ENCODE data around the gene SPINT1. TPM values are rescaled to one million over a fixed set of nuclear protein-coding genes. Genes with fewer than 3 reads are reported as not detected.

The SPINT1 gene
- total and polyA plus RNA-seq, 2 of the 13 experiments (the other 11 are each of a cell fraction or from before 2014, with no cell fraction given) = 0.49 to 2.5 TPM

DNA sequence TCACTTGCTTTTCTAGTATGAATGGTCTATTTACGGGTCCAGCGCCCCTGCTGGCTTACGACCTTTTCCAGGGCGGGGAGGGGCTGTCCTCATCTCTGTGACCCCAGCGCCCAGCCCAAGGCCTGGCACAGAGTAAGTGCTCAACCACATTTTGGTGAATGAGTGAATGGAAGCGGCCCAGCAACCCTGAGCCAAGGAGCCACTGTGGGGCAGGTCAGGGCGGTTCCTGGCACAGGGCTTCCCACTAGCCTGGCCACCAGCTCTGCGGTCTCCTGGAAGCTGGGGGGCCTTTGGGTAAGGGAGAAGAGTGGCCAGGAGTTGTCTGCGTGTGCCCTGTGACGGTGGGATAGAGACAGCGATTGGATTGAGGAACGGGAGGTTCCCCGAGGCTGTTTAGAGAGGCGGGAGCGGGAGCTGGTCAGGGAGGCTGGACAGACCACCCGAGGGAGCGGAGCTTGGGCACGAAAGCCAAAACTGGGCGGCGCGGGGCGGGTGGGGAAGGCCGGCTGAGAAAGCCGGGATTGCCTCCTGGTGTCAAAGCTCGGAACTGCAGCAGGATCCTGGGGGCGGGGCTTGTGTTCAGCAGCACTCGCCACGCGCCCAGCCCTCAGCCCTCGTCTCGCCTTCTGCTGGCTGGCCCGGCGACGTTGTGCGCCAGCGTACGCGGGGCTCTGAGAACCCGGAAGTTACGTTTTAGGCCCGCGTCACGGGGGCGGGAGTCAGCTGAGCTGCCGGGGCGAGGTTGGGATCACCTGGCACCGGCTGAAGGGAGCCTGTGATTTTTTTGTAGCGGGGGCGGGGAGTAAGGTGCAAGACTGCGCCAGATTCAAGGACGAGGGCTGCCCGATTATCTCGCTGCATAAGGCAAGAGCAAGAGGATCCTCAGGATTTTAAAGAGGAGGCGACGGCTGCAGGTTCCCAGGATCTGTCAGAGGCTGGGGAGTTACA is 50.2 kb downstream of the SPINT1 start, which contains the start of gene VPS18 (continued):
- TF ChIP-seq HNRNPLL (IDR thresholded peaks at IDR 0.05; ENCODE audit: low read depth, low read length, poor library complexity, severe bottlenecking) (peak; percentile 83), ZNF33B (CRISPR knock-in tag; IDR thresholded peaks at IDR 0.05) (peak; percentile 28; the same call in 1 of the 2 replicates), SCMH1 (CRISPR knock-in tag; IDR thresholded peaks at IDR 0.05; ENCODE audit: borderline replicate concordance) (no peak), ZBTB20 (CRISPR knock-in tag; IDR thresholded peaks at IDR 0.05; ENCODE audit: borderline replicate concordance, low read depth) (0 out of 2 replicates have a peak, but pooled peaks have one; percentile 57), ZC3H4 (CRISPR knock-in tag; IDR thresholded peaks at IDR 0.05; ENCODE audit: borderline replicate concordance) (0 out of 2 replicates have a peak, but pooled peaks have one; percentile 48), HHEX (CRISPR knock-in tag; IDR thresholded peaks at IDR 0.05) (no peak), RARG (CRISPR knock-in tag; IDR thresholded peaks at IDR 0.05; ENCODE audit: low read depth) (no peak), ZNF33A (CRISPR knock-in tag; IDR thresholded peaks at IDR 0.05; ENCODE audit: borderline replicate concordance) (no peak), SAP130 (CRISPR knock-in tag; IDR thresholded peaks at IDR 0.05; ENCODE audit: low read depth) (peak; percentile 97), ZBTB7A (CRISPR knock-in tag; IDR thresholded peaks at IDR 0.05) (no peak), ZNF850 (CRISPR knock-in tag; conservative IDR thresholded peaks at IDR 0.05) (no peak), STAT5B (CRISPR knock-in tag; IDR thresholded peaks at IDR 0.05) (no peak), ZNF737 (CRISPR knock-in tag; IDR thresholded peaks at IDR 0.05; ENCODE audit: borderline replicate concordance) (no peak), ZNF350 (CRISPR knock-in tag; IDR thresholded peaks at IDR 0.05; ENCODE audit: borderline replicate concordance, low read depth) (peak; percentile 62; the same call in 1 of the 2 replicates), PHF21A (CRISPR knock-in tag; IDR thresholded peaks at IDR 0.05) (0 out of 2 replicates have a peak, but pooled peaks have one; percentile 30), TAF15 (IDR thresholded peaks at IDR 0.05; ENCODE audit: low read depth, low read length, poor library complexity, severe bottlenecking) (no peak), ZMYM3 (CRISPR knock-in tag; IDR thresholded peaks at IDR 0.05) (no peak; the same call in none of the 2 replicates), ZNF296 (CRISPR knock-in tag; conservative IDR thresholded peaks at IDR 0.05) (peak; percentile 68), RAD21 (CRISPR knock-in tag; IDR thresholded peaks at IDR 0.05) (peak; percentile 86), SMARCC2 (IDR thresholded peaks at IDR 0.05) (no peak)
- TF ChIP-seq, protein P1, sequence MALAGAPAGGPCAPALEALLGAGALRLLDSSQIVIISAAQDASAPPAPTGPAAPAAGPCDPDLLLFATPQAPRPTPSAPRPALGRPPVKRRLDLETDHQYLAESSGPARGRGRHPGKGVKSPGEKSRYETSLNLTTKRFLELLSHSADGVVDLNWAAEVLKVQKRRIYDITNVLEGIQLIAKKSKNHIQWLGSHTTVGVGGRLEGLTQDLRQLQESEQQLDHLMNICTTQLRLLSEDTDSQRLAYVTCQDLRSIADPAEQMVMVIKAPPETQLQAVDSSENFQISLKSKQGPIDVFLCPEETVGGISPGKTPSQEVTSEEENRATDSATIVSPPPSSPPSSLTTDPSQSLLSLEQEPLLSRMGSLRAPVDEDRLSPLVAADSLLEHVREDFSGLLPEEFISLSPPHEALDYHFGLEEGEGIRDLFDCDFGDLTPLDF (CRISPR knock-in tag; IDR thresholded peaks at IDR 0.05) = peak; percentile 70; the same call in 1 of the 2 replicates
- TF ChIP-seq, protein P2, sequence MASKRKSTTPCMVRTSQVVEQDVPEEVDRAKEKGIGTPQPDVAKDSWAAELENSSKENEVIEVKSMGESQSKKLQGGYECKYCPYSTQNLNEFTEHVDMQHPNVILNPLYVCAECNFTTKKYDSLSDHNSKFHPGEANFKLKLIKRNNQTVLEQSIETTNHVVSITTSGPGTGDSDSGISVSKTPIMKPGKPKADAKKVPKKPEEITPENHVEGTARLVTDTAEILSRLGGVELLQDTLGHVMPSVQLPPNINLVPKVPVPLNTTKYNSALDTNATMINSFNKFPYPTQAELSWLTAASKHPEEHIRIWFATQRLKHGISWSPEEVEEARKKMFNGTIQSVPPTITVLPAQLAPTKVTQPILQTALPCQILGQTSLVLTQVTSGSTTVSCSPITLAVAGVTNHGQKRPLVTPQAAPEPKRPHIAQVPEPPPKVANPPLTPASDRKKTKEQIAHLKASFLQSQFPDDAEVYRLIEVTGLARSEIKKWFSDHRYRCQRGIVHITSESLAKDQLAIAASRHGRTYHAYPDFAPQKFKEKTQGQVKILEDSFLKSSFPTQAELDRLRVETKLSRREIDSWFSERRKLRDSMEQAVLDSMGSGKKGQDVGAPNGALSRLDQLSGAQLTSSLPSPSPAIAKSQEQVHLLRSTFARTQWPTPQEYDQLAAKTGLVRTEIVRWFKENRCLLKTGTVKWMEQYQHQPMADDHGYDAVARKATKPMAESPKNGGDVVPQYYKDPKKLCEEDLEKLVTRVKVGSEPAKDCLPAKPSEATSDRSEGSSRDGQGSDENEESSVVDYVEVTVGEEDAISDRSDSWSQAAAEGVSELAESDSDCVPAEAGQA (IDR thresholded peaks at IDR 0.05; ENCODE audit: low read depth) = no peak; the same call in 1 of the 2 replicates
- TF ChIP-seq, protein P2 (CRISPR knock-in tag; IDR thresholded peaks at IDR 0.05; ENCODE audit: borderline replicate concordance) = no peak
